G401 (cell line): ENCODE data around the gene IGSF3. TPM values are rescaled to one million over a fixed set of nuclear protein-coding genes. Genes with fewer than 3 reads are reported as not detected.

Source experiments
- DNase-seq: peaks from one replicate; pipeline ENCODE4 v3.0.0-alpha.2; 2015; ENCODE audit warnings: low spot score
- in situ Hi-C: cut with HindIII; loops from 2 replicates; pipeline ENCODE4 v1.10.0; 2016; ENCODE audit warnings: low sequenced_read_pairs, mixed read lengths
- total RNA-seq: library from RNA; depleted of rRNA; stranded (reverse); fragments of >200 nt; shearing (Covaris generic); gene quantifications from 2 replicates; pipeline ENCODE4 v1.2.3, GENCODE V29; 2014

IGSF3 gene
- total RNA-seq, 1 experiment from 2014 or later = 7.2 TPM

GRCh38 chr1:116690849-116691406 is 23.4 kb upstream of the IGSF3 start:
- in situ Hi-C loops = no loop called here
- DNase-seq = no peak

- no peak for DNase-seq
- in situ Hi-C loops = no loop called here
Measured at GRCh38 chr1:116690396-116690848, 22.9 kb upstream of the IGSF3 start.

DNA sequence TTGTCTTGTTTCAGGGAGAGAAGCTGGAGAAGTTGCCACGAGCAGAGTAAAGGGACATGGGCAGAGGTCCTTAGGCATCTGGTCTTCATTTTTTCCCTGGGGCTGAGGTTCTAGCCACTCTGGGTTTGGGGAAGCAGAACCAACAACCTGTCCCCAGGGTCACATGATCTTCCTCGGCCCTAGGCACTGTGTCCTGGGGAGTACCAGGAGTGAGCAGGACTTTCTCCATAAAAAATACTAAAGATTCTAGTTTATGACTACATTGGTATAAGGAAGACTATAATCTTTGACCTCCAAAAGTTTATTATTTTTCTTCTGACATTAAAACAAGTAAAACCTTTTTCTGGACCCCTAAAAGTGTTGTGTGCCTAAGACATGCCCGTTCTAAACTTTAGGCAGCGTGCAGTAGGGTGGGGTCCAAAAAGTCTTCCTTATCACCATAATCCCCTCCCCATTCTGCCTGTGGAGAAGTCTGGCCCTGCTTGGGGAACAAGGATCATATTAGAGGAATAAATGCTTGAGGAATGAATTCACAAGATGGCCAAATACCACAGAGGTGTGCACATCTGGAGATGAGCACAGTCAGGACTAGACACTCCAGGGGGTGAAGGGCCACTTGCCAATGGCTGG is 19.3 kb upstream of the IGSF3 start:
- in situ Hi-C loops = no loop called here
- DNase-seq = no peak

DNA sequence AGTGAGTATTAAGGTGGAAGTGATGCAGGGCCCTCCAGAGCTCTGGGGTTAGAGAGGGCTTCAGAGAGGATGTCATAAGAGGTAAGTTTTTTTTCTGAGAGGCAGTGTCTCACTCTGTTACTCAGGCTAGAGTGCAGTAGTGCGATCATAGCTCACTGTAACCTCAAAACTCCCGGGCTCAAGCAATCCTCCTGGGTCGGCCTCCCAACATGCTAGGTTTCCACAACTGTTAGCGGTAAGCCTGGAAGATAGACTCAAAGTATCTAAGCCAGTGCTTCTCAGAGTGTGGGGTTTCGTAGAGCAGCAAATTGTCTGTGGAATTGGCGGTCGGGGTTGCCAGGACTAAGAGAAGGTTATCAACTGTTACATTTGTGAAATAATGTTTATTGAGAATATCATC is 18.6 kb upstream of the IGSF3 start:
- in situ Hi-C loops = no loop called here
- no peak for DNase-seq

DNA sequence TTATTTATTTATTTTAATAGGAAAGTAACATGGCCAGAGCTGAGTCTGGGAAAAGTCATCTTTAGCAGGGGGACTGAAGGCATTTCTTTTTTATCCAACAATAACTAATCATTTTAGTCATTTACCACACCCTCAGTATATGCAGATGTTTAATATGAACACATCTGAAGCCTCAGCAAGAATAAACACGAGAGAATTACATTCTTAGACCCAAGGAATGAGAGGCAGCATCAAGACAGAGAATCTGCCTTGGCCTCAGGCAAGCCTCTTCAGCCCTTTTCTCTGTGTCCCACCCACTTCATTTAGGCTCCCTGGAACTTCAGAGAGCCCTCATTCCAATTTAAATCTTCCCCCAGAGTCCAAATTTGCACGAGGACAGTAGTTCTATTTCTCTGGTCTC is 17.0 kb upstream of the IGSF3 start:
- no peak for DNase-seq
- in situ Hi-C loops = no loop called here

DNA sequence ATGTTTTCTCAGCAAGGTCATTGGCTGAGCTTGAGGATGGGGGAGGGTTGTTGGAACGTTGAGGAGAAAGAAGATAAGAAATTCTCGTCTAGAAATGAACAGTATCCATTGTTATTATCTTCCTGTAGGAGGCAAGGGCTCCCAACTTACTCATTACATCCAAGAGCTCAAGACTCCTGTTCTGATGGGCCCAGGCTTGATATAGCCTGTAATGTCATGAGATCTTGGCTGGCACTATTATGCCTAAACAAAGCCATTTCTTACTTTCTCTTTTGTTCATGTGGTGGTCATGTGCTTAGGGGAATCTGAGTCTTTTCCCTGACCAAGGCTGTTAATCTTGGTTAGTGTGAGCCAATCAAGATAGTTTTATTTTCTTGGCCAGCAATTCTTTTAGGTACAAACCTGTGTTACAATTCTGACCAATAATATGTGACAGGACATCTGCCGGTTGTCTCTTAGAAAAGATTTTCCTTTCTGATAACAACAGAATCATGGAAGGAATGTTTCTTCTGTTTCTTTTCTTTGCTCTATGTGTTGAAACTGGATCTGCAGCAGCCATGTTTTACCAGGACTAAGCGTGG is 15.2 kb upstream of the IGSF3 start:
- in situ Hi-C loops = no loop called here
- DNase-seq = no peak

GRCh38 chr1:116681343-116681899 is 13.9 kb upstream of the IGSF3 start:
- DNase-seq = no peak
- in situ Hi-C loops = no loop called here

DNA sequence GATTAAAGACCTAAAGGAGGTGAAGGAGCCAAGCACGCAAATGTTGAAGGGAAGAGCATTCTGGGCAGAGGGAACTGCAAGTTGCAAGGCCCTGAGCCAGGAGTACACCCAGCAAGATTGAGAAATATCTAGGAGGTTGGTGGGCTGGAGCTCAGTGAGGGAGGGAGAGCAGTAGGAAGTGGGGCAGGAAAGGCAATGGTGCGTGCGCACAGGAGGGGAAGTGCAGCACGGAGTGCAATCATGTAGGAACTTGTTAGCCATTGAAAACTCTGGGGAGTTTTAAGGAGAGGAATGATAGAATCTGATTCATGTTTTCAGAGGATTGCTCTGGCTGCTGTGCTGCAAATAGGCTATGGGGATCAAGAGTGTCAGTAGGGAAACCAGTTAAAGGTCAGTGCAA is 13.2 kb upstream of the IGSF3 start:
- DNase-seq = no peak
- in situ Hi-C loops = no loop called here

DNA sequence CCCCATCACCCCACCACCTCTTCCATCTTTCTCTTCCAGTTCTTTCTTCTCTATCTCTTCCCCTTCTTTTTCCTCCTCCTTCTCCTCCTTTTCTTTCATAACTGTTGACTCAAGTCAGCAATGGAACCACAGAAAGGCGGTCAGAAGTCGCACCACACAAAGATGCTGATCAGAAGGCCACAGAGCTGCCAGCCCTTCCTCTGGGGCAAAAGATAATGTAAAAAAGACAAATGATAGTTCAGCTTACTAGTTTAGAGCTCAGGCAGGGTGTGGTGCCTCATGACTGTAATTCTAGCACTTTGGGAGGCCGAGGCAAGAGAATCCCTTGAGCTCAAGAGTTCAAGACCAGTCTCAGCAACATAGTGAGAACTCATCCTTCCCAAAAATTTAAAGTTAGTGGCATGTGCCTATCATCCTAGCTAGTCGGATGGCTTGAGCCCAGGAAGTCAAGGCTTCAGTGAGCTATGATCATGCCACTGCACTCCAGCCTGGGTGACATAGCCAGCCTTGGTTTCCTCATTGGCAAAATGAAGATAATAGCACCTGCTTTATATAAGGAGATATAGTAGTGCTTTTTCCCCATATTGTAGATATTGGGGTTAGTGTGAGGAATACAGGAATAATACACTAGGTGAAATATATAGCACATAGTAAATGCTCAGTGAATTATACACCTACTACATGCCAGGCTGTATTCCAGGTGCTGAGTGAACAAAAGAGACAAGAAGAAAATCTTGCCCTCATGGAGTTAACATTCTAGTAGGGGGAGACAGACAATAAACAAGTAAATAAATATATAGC is 12.5 kb upstream of the IGSF3 start:
- in situ Hi-C loops = no loop called here
- DNase-seq = no peak

- in situ Hi-C loops = no loop called here
- no peak for DNase-seq
Measured at GRCh38 chr1:116679091-116679827, 11.7 kb upstream of the IGSF3 start.

DNA sequence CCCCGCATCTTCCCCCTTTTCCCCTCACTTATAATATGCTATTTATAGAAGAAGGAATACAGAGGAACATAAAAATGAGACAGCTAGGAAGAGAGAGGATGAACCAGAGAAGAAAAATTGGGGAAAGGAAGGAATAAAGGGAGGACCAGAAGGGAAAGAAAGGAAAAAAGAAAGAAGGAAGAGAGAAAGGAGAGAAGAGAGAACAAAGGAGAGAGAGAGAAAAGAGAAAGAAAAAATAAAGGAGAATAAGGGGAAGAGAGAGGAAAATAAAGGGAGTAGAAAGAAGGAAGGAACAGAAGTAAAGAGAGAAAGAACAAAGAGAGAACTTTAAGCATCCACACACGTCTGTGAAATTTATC is 11.2 kb upstream of the IGSF3 start:
- in situ Hi-C loops = no loop called here

GRCh38 chr1:116677474-116678062 is 10.0 kb upstream of the IGSF3 start:
- in situ Hi-C loops = no loop called here
- DNase-seq = no peak

More for the DNA sequence above, 11.2 kb upstream of the IGSF3 start:
- DNase-seq = no peak

DNA sequence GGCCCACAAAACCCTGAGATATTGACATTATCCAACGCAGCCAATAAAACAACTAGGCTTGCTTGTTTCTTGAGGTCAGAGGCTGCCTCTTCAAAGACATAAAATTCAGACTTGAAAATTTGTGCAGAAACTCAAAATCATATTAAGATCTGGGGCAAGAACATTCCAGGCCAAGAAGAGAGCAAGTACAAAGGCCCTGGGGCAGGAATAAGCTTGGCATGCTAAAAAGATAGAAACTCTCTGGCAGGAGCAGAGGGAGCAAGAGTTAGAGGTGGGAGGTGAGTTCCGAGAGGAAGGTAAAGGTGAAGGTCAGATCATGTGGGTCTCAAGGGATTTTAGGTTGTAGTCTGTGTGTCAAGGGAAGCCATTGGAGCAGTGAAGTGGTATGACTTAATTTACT is 8.8 kb upstream of the IGSF3 start:
- in situ Hi-C loops = no loop called here
- no peak for DNase-seq

- DNase-seq = no peak
- in situ Hi-C loops = no loop called here
Measured at GRCh38 chr1:116674751-116675150, 7.2 kb upstream of the IGSF3 start.

DNA sequence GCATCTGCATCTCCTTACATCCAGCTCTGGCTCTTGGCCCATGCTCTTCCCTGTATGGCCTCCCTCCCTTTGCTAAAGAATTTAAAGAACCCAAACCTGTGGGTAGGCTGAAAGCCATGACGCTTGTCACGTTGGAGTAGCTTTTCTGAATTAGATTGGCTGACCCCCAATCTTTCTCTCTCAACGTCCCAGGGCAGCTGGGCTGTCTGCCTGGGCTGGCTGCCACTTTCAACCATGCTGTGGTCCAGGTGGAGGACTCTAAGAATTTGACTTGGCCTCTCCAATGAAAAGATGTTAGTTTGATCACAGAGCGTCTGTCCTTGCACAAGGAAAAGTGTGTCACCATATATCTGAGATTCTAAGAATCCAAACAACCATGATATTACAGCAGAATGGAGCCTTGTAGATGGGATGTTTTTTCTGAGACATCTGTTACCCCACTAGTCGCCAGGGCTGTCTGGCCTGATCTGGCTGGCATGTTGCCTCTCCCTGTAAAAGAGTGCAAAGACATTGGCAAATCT is 6.5 kb upstream of the IGSF3 start:
- in situ Hi-C loops = no loop called here
- DNase-seq = peak; percentile 7

DNA sequence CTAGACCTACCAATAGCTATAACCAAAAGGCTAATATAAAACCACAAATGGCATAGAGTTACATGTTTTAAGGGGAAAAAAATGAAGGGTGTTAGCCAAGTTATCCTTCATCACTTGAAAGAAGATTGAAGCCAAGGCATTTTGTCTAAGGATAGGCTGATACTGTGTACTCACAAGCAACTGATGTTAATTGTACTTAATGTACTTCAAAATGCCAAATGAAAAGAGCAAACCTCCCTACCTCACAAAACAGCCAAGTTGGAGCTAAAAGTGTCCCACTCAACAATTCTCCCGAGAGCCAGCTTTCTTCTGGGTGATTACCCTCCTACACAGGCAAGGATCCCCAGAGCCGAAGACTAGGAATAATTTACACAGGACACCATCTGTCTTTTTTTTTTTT is 4.4 kb upstream of the IGSF3 start:
- no peak for DNase-seq
- in situ Hi-C loops = no loop called here

GRCh38 chr1:116671072-116671760 is 3.7 kb upstream of the IGSF3 start:
- in situ Hi-C loops = no loop called here
- no peak for DNase-seq

- no peak for DNase-seq
- in situ Hi-C loops = no loop called here
Measured at GRCh38 chr1:116668277-116668676, 744 bp upstream of the IGSF3 start.
